ENCODE results near the gene MAD1L1. TPM values are rescaled to one million over a fixed set of nuclear protein-coding genes. Genes with fewer than 3 reads are reported as not detected.

Gene MAD1L1
- total and polyA plus RNA-seq, 2 of the 13 experiments (the other 11 are each of a cell fraction or from before 2014, with no cell fraction given), result 17.4 to 64.7 TPM

GRCh38 chr7:2149672-2150444, 82.9 kb downstream of the MAD1L1 start (continued):
- TF ChIP-seq MED8 (CRISPR knock-in tag; IDR thresholded peaks at IDR 0.05; ENCODE audit: insufficient replicate concordance) (no peak), ZBTB26 (CRISPR knock-in tag; IDR thresholded peaks at IDR 0.05; ENCODE audit: borderline replicate concordance) (no peak), ZSCAN25 (CRISPR knock-in tag; IDR thresholded peaks at IDR 0.05) (no peak), PREB (CRISPR knock-in tag; IDR thresholded peaks at IDR 0.05) (no peak), NR2C2 (CRISPR knock-in tag; IDR thresholded peaks at IDR 0.05; ENCODE audit: borderline replicate concordance) (peak; percentile 73), DMAP1 (CRISPR knock-in tag; IDR thresholded peaks at IDR 0.05) (no peak), CSRNP1 (CRISPR knock-in tag; IDR thresholded peaks at IDR 0.05) (no peak), TBX3 (IDR thresholded peaks at IDR 0.05; ENCODE audit: borderline replicate concordance) (no peak), ZNF101 (CRISPR knock-in tag; IDR thresholded peaks at IDR 0.05; ENCODE audit: borderline replicate concordance, low read depth) (no peak), ESRRA (CRISPR knock-in tag; IDR thresholded peaks at IDR 0.05; ENCODE audit: low read depth) (no peak), ZNF761 (CRISPR knock-in tag; conservative IDR thresholded peaks at IDR 0.05) (no peak), ARID3A (IDR thresholded peaks at IDR 0.05; ENCODE audit: low read depth, low read length) (no peak), IKZF5 (CRISPR knock-in tag; IDR thresholded peaks at IDR 0.05) (no peak), ZBTB42 (CRISPR knock-in tag; IDR thresholded peaks at IDR 0.05) (0 out of 2 replicates have a peak, but pooled peaks have one; percentile 38), ZSCAN22 (CRISPR knock-in tag; IDR thresholded peaks at IDR 0.05) (no peak), RFXAP (CRISPR knock-in tag; IDR thresholded peaks at IDR 0.05; ENCODE audit: borderline replicate concordance) (no peak), ZNF343 (CRISPR knock-in tag; IDR thresholded peaks at IDR 0.05) (no peak)

Data from HepG2 (cell line).